ENCODE measurements around the gene TLK1.
A peak's percentile ranks its signal among the peaks of the same experiment; 100 is the strongest.
"Not testable (repeated sequence)": the region's sequence is repeated elsewhere in the genome, so short reads cannot be mapped to it uniquely, and the experiment has no call there.

TLK1 gene

DNA sequence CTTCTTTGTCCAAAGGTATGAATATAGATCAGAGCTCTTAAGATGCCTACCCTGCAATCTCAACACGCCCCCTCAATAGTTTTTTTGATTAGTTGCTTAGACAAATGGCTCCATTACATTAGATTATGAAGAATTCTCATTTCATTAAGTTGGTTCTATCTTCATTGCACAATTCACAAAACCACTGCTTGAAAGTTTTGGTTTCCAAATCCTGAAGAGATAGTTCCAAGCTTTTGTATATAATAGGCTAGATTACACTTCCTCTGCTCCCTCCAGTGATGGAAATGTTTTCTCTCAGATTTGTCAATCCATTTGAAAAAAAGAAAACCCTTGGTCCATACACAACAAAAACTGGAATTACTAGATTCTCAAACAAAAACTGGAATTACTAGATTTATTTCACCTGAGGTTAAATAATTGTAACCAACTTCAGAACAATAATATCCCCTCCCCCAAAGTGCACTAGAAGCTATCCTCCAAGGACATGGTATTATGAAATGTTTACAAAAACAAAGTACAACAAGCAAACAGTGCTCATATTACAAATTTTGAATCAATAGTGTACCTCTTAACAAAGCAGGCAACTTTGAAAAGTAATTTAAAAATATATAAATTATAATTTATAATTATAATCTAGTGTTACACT is 6.8 kb upstream of the TLK1 start:
- TF ChIP-seq POLR2A (IDR thresholded peaks at IDR 0.05; ENCODE audit: low read depth, low read length) (no peak), POLR2AphosphoS5 (IDR thresholded peaks at IDR 0.05; ENCODE audit: low read depth, low read length) (no peak), TAF1 (IDR thresholded peaks at IDR 0.05; ENCODE audit: borderline replicate concordance, low read depth, low read length) (no peak)
- DNase-seq (ENCODE audit: insufficient read length), result no peak
- FAIRE-seq, result peak; percentile 36

- no peak for FAIRE-seq
- no peak for DNase-seq (ENCODE audit: insufficient read length)
- TF ChIP-seq POLR2A (IDR thresholded peaks at IDR 0.05; ENCODE audit: low read depth, low read length) (no peak), POLR2AphosphoS5 (IDR thresholded peaks at IDR 0.05; ENCODE audit: low read depth, low read length) (no peak), TAF1 (IDR thresholded peaks at IDR 0.05; ENCODE audit: borderline replicate concordance, low read depth, low read length) (no peak)
These were observed 5.8 kb upstream of the TLK1 start for GRCh38 chr2:171166328-171166983.

DNA sequence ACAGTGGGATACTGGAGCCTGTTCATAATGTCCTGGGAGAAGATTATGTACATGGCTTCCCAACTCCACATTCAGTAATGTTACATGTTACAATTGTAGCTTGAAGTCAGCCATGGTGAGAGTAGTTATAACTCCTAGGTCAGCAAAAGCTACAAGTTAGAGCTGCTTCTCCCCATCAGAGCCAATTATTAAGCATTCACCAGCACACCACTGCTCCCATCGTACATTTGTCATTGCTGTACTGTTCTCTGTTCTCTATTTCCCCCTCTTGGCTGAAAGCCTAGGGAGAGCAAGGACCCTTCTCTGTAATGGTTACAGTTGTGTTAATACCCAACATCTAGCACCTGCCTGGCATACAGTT is 5.3 kb upstream of the TLK1 start:
- no peak for FAIRE-seq
- TF ChIP-seq POLR2A (IDR thresholded peaks at IDR 0.05; ENCODE audit: low read depth, low read length), result no peak
- TF ChIP-seq POLR2AphosphoS5 (IDR thresholded peaks at IDR 0.05; ENCODE audit: low read depth, low read length), result no peak
- TF ChIP-seq TAF1 (IDR thresholded peaks at IDR 0.05; ENCODE audit: borderline replicate concordance, low read depth, low read length), result no peak

GRCh38 chr2:171163261-171163660 is 2.6 kb upstream of the TLK1 start:
- no peak for TF ChIP-seq POLR2AphosphoS5 (IDR thresholded peaks at IDR 0.05; ENCODE audit: low read depth, low read length)
- no peak for TF ChIP-seq POLR2A (IDR thresholded peaks at IDR 0.05; ENCODE audit: low read depth, low read length)
- TF ChIP-seq TAF1 (IDR thresholded peaks at IDR 0.05; ENCODE audit: borderline replicate concordance, low read depth, low read length), result no peak
- DNase-seq (ENCODE audit: insufficient read length) (no peak), FAIRE-seq (no peak)

More for the DNA sequence above, 5.3 kb upstream of the TLK1 start:
- no peak for DNase-seq (ENCODE audit: insufficient read length)

GRCh38 chr2:171162522-171163197 is 2.0 kb upstream of the TLK1 start:
- peak; percentile 9 for FAIRE-seq
- not testable (repeated sequence) for DNase-seq (ENCODE audit: insufficient read length)

GRCh38 chr2:171160956-171161740 is 455 bp upstream of the TLK1 start:
- DNase-seq (ENCODE audit: insufficient read length) (peak; percentile 66), FAIRE-seq (peak; percentile 93)
- TF ChIP-seq POLR2AphosphoS5 (IDR thresholded peaks at IDR 0.05; ENCODE audit: low read depth, low read length), result no peak; the same call in none of the 2 replicates
- peak; percentile 74 for TF ChIP-seq POLR2A (IDR thresholded peaks at IDR 0.05; ENCODE audit: low read depth, low read length)
- TF ChIP-seq TAF1 (IDR thresholded peaks at IDR 0.05; ENCODE audit: borderline replicate concordance, low read depth, low read length), result peak; percentile 68; the same call in 1 of the 2 replicates

DNA sequence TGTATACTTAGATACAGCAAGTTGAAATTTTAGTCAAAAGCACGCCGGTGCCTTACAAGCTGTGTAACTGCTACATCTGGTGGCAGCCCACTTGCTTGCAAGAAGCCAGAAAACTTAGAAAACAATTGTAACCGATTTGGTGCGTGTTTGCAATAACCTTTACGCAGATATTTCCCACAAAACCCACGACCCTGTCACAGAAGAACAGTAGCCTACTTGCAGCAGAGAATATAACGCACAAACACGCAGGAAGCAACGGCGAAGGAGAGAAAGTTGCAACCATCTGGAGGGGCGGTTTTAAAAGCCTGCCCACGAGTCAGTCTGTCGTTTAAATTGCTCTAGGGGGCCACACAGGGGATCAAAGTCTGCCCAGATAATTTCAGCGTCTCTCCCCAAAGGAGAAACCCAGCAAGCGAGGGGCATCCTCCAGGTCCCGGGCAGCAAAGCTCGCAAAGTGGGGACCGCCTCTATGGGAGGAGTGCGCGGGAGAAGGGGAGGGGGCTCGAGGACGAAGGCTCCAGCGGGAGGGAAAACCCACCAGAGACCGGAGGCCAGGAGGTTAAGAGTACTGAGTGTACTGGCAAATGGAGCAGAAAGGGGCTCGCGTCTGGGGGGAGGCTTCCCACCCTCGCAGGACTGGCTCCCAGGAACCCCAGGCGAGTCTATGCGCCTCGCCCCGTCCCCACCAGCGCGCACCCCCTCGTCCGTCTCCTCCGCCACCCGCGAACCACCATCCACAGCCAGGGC is 1.1 kb downstream of the TLK1 start:
- no peak for TF ChIP-seq TAF1 (IDR thresholded peaks at IDR 0.05; ENCODE audit: borderline replicate concordance, low read depth, low read length)
- peak; percentile 62; the same call in 1 of the 2 replicates for TF ChIP-seq POLR2A (IDR thresholded peaks at IDR 0.05; ENCODE audit: low read depth, low read length)
- TF ChIP-seq POLR2AphosphoS5 (IDR thresholded peaks at IDR 0.05; ENCODE audit: low read depth, low read length), result peak; percentile 57; the same call in 1 of the 2 replicates
- FAIRE-seq, result peak; percentile 90
- DNase-seq (ENCODE audit: insufficient read length), result peak; percentile 16

DNA sequence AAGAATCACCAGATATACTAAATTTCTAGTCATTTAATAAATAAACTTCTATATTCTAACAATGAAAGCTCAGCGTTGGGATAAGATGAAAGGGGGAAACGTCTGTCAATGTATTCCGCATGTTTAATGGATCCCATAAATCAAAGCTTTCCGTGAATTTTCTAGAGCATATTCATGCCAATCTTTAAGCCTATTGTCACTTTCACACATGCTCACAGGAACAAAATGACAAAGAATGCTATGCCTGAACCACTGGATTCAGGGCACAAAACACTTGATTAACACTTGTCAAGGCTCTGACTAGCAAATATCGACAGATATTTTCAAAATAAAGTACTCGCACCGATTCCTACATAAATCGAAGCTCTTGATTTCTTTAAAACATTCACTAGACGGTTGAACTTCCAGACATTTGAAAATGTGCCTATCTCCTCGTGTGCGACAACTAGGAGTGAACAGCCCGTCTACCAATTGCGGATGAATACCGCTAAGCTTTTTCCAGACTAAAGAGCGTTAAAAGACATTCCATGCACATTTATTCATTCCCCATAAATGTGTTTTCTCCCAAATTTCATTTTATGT is 1.8 kb downstream of the TLK1 start:
- FAIRE-seq (no peak), DNase-seq (ENCODE audit: insufficient read length) (no peak)
- TF ChIP-seq POLR2A (IDR thresholded peaks at IDR 0.05; ENCODE audit: low read depth, low read length), result no peak

GRCh38 chr2:171158036-171158789 is 2.5 kb downstream of the TLK1 start:
- DNase-seq (ENCODE audit: insufficient read length) (no peak), FAIRE-seq (peak; percentile 30)
- no peak for TF ChIP-seq POLR2A (IDR thresholded peaks at IDR 0.05; ENCODE audit: low read depth, low read length)
- no peak for TF ChIP-seq TAF1 (IDR thresholded peaks at IDR 0.05; ENCODE audit: borderline replicate concordance, low read depth, low read length)
- TF ChIP-seq POLR2AphosphoS5 (IDR thresholded peaks at IDR 0.05; ENCODE audit: low read depth, low read length), result no peak

GRCh38 chr2:171157109-171157500 is 3.6 kb downstream of the TLK1 start:
- DNase-seq (ENCODE audit: insufficient read length) (no peak), FAIRE-seq (no peak)
- TF ChIP-seq POLR2A (IDR thresholded peaks at IDR 0.05; ENCODE audit: low read depth, low read length), result no peak
- TF ChIP-seq POLR2AphosphoS5 (IDR thresholded peaks at IDR 0.05; ENCODE audit: low read depth, low read length), result no peak
- no peak for TF ChIP-seq TAF1 (IDR thresholded peaks at IDR 0.05; ENCODE audit: borderline replicate concordance, low read depth, low read length)
